ENCODE results near the gene MYO18B.

DNA sequence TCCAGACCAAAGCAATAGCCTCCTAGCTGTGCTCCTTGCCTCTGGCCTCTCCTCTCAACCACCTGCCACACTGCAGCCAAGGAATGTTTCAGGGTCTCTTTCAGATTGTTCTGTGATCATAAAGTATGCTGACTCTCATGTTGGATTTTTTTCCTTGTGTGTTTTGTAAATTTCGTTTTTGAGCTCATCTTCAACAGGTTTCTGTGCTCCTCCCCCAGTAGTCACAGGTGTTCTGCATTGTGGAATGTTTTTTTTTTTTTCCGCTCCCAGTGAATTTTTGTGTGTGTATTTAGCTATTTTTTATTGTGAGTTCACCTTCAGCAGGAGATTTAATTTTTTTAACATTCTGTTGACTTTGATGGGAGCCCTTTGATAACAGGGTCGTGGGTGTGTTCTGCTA, 153.7 kb downstream of the MYO18B start:
- TF ChIP-seq, protein P1, sequence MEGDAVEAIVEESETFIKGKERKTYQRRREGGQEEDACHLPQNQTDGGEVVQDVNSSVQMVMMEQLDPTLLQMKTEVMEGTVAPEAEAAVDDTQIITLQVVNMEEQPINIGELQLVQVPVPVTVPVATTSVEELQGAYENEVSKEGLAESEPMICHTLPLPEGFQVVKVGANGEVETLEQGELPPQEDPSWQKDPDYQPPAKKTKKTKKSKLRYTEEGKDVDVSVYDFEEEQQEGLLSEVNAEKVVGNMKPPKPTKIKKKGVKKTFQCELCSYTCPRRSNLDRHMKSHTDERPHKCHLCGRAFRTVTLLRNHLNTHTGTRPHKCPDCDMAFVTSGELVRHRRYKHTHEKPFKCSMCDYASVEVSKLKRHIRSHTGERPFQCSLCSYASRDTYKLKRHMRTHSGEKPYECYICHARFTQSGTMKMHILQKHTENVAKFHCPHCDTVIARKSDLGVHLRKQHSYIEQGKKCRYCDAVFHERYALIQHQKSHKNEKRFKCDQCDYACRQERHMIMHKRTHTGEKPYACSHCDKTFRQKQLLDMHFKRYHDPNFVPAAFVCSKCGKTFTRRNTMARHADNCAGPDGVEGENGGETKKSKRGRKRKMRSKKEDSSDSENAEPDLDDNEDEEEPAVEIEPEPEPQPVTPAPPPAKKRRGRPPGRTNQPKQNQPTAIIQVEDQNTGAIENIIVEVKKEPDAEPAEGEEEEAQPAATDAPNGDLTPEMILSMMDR (IDR thresholded peaks at IDR 0.05; ENCODE audit: low read depth, low read length), result no peak
- TF ChIP-seq EZH2phosphoT487 (IDR thresholded peaks at IDR 0.05; ENCODE audit: low read depth), result no peak
